Measurements from ENCODE around the gene ARID3B. TPM values are rescaled to one million over a fixed set of nuclear protein-coding genes. Genes with fewer than 3 reads are reported as not detected.
A peak's percentile ranks its signal among the peaks of the same experiment; 100 is the strongest.

The ARID3B gene
- total RNA-seq, 1 experiment from 2014 or later = 101 TPM

- Histone ChIP-seq H3K27me3 (ENCODE audit: insufficient read depth, low read length) (no peaks in the 10 kb centered on the region), H3K27ac (ENCODE audit: insufficient read length, low read depth, low read length) (no peak overlapping the region), H2AFZ (ENCODE audit: low read length) (no peak overlapping the region), H3K79me1 (ENCODE audit: insufficient read depth, low read depth, low read length, poor library complexity, severe bottlenecking) (no peaks in the 10 kb centered on the region), H3K4me2 (ENCODE audit: insufficient read depth, insufficient read length, low read length) (no peak overlapping the region), H3K4ac (ENCODE audit: low read depth, low read length) (no peak overlapping the region), H3K23ac (ENCODE audit: insufficient read length, low read depth, low read length) (no peak overlapping the region), H4K91ac (ENCODE audit: insufficient read length, low read depth, low read length) (no peak overlapping the region), H2BK5ac (ENCODE audit: insufficient read length, low read length) (no peak overlapping the region), H4K5ac (ENCODE audit: insufficient read length, low read depth, low read length) (no peak overlapping the region), H3T11ph (ENCODE audit: low read length) (no peak overlapping the region), H4K20me1 (ENCODE audit: control insufficient read depth, insufficient read depth, insufficient read length) (no peaks in the 10 kb centered on the region), H3K79me2 (ENCODE audit: insufficient read depth, low read length) (no peaks in the 10 kb centered on the region; the same call in 1 of the 2 replicates), H2AK5ac (ENCODE audit: insufficient read length, low read length) (no peak overlapping the region), H3K56ac (ENCODE audit: insufficient read length, low read depth, low read length) (no peak overlapping the region), H3K9ac (ENCODE audit: extremely low read depth, insufficient read length, low read length) (no peak overlapping the region), H4K8ac (replicated peaks; ENCODE audit: insufficient read length, low read depth, low read length) (no peak overlapping the region), H3K23me2 (ENCODE audit: insufficient read length, low read depth, low read length, poor library complexity, severe bottlenecking) (no peaks in the 10 kb centered on the region), H2BK12ac (ENCODE audit: insufficient read length, low read depth, low read length) (no peak overlapping the region), H3K14ac (ENCODE audit: insufficient read depth, low read length) (no peak overlapping the region; the same call in 1 of the 2 replicates), H3K18ac (ENCODE audit: insufficient read length, low read depth, low read length) (no peak overlapping the region), H2BK15ac (ENCODE audit: low read depth, low read length) (no peak overlapping the region), H2BK20ac (ENCODE audit: low read depth, low read length, poor library complexity, severe bottlenecking) (no peak overlapping the region), H2BK120ac (ENCODE audit: low read depth, low read length, poor library complexity, severe bottlenecking) (no peak overlapping the region), H3K9me3 (ENCODE audit: control insufficient read depth, low read depth, low read length) (no peaks in the 10 kb centered on the region), H3K4me1 (ENCODE audit: insufficient read depth, low read length) (peaks cover 11% of the 10 kb centered on the region)
- no peak for DNase-seq
- H3K27ac Mint-ChIP-seq = peak overlapping the region; percentile 20 to 91 (median 78)
- peak overlapping the region; percentile 3 to 33; a peak in 2 of 5 replicates for H3K4me3 Mint-ChIP-seq
- H3K27me3 Mint-ChIP-seq (ENCODE audit: low read depth) = no peaks in the 10 kb centered on the region
- no peaks in the 10 kb centered on the region for H3K9me3 Mint-ChIP-seq
- peaks cover 23 to 27% of the 10 kb centered on the region in 2 experiments for H3K4me1 Mint-ChIP-seq
- no peak for TF ChIP-seq CTCF (conservative IDR thresholded peaks at IDR 0.05)
- H3K36me3 Mint-ChIP-seq (ENCODE audit: insufficient read depth in 1 of 3, low read depth in 3 of 3) = peaks cover 5 to 23% (median 19%) of the 10 kb centered on the region in 3 experiments; a peak in 6 of 7 replicates
- WGBS (ENCODE audit: extremely low coverage, insufficient read length, low lambda C conversion rate) = no CpG with 5 or more reads among the region's 11 CpGs
Measured at GRCh38 chr15:74642734-74643664, 102.0 kb downstream of the ARID3B start.
